GM19455 (cell line): ENCODE measurements around the gene RAB44.

Experiments
- ATAC-seq: cut with Tn5 transposase; IDR thresholded peaks from one replicate; pipeline ENCODE4 v1.9.1; 2021; ENCODE audit not compliant: unreplicated experiment

Gene RAB44

DNA sequence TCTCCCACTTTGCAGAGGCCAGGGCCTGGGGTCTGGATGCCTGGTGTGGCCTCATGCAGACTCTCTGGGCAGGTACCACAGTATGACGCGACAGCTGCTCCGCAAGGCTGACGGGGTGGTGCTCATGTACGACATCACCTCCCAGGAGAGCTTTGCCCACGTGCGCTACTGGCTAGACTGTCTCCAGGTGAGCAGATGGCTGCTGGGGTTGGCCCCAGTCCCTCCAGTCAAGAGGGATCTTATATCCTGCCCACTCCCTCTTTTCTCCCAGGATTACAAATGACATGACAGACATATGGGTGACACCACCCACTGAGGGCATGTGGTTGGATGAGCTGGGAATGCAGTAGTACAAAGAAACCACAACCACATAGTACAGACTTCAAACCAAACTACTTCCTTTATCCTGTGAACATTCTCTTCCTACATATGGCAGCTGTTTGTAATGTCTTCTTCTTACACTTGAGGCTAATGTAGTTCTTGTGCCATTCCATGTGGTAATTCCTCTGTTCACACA, 29.9 kb downstream of the RAB44 start:
- ATAC-seq = no peak

DNA sequence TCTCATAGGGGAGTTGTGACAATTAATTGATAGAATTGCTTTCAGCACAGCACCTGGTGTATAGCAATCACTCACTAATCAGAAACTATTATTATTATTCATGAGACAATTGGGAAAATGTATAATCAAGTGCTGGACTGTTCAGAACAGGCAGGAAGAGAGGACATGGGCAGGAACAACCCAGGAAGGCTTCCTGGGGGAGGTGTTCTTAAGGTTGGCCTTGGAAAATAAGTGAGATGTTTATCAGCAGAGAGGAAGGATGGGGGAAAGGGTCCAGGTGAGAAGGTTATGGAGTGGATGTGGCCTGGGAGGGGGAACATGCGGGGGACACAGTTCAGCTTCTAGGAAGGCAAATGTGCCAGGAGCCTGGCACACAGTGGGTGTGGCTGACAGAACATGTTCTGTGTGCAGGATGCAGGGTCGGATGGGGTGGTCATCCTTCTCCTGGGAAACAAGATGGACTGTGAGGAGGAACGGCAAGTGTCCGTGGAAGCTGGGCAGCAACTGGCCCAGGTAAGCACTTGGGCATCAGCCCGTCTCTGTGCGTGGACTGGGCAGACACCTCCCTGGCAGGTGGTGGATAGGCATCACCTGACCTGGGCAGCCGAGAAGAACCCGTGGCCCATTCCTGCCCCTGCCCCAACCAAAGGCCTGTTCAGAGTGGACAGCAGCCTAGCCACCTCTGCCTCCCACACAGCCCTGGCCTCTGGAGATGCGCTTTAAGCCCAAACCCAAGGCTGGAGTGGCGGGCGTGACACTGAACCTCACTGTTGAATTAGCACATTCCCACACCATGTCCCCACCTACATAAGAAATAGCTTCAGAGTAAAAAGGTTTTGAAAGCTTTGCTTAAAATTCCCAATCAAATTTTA, 30.9 kb downstream of the RAB44 start:
- no peak for ATAC-seq

DNA sequence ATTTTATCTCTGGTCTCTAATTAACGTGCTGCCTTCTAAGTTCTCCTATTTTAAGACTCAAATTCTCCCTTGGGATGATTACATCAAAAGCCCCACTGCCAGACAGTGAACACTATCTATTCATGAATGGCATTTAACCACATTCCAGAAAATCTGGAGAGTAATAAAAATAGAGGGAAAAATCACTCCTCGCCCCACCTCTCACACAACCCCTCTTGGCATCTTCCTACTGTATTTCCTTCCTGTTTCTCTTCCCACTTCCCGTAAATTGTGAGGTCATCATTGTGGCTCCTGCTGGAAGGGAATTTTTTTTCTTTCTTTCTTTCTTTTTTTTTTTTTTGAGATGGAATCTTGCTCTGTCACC, 31.5 kb downstream of the RAB44 start:
- no peak for ATAC-seq

DNA sequence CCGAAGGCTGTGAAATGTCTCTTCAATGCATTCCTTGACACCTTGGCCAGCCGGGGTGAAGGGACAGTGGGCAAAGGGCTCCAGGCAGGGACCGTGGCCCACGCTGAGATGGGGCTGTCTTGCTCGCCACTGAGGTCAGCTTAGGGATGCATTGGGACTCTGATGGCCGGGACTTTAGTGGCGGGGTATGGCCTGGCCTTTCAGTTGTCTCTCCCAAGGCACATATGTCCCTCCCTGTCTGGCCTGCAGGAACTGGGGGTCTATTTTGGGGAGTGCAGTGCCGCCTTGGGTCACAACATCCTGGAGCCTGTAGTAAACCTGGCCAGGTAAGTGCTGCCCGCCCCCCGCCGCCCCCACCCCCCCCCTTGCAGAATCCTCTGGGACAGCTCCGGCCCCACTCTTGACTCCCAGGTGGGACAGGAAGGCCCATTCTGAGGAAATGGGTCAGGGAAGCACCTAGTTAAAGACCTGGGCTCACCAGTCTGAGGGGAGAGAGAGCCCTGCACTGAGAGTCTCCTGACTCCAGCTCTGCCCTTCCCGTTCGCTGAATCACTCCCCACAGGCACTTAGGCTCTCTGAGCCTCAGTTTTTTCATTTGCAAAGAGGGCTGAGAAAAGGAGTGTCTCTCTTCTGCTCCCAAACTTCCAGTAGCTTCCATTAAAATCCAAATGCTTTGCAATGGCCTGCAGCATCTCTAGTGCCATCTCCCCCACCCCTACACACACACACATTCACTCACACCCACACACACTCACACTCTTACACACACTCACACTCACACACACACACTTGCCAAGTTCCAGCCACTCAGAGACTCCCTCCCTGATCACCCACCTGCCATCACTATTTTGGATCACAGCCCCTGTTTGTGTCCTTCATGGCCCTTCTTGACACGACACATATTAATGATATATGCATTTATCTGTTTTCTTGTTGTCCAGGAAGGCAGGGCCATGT, 33.1 kb downstream of the RAB44 start:
- ATAC-seq = no peak

DNA sequence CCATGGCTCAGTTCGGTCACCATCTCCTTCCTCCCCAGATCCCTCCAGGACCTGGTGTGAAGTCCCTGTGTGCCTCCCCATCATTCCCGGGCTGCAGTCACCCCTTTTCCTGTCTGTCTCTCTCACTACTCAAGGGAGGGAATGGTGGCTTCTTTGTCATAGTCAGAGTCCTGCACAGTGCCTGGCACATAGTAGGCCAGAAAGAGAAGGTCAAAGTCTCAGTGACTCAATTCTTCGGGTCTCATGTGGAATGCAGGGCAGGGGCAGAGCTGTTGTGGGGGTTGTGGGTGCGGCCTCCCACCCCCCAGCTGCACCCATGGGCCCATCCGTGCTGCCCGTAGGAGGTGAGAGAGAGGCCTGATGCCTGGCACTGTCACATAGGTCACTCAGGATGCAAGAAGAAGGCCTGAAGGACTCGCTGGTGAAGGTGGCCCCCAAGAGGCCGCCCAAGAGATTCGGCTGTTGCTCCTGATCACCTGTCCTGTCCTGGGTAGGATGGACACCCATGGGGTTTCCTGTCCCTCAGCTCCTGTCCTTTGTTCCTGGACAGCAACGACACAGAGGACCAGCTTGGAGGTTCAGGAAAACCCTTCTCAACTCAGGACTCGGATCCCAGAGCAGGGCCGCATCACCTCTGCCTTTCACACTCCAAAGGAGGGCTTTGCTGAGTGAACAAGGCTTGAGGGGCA, 34.1 kb downstream of the RAB44 start:
- ATAC-seq = no peak

DNA sequence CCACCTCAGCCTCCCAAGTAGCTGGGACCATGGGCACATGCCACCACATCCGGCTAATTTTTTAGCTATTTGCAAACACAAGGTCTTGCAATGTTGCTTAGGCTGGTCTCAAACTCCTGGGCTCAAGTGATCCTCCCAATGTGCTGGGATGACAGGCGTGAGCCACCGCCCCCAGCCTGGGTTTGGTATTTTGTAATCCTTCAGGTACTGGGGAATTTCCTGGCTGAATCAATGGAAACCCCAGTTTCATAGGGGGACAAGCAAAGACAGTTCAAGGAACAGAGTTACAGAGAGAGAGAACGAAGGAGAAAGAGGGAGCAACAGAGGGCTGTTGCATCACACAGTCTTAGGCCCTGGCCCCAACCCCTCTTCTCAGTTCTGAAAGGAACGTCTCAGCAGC, 35.7 kb downstream of the RAB44 start:
- ATAC-seq = no peak

DNA sequence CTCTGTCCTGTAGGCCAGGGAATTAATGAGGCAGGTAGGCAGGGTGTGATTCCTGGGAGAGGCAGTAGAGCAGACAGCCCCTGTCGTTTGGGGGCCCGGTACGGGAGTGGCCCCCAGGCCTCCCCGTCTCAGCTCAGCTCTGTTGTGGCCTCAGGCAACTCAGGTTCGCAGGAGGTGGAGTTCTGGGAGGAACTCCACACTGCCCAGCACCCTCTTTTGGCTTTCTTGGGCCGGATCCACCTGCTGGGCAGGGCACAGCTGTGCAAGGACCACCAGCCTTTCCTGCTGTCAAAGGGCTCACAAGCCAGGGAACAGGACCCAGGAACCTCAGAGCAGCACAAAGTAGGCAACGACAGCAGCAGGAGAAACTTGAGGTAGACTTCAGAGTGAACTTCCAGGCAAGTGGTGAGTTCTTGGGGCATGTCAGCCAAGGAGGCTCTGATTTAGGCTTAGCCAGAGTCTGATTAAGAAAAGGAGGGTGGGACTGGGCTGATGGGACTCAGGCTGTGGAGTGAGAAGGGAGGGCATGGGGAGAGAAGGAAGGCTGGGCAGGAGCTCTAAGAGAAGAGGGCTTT, 36.9 kb downstream of the RAB44 start:
- ATAC-seq = no peak

DNA sequence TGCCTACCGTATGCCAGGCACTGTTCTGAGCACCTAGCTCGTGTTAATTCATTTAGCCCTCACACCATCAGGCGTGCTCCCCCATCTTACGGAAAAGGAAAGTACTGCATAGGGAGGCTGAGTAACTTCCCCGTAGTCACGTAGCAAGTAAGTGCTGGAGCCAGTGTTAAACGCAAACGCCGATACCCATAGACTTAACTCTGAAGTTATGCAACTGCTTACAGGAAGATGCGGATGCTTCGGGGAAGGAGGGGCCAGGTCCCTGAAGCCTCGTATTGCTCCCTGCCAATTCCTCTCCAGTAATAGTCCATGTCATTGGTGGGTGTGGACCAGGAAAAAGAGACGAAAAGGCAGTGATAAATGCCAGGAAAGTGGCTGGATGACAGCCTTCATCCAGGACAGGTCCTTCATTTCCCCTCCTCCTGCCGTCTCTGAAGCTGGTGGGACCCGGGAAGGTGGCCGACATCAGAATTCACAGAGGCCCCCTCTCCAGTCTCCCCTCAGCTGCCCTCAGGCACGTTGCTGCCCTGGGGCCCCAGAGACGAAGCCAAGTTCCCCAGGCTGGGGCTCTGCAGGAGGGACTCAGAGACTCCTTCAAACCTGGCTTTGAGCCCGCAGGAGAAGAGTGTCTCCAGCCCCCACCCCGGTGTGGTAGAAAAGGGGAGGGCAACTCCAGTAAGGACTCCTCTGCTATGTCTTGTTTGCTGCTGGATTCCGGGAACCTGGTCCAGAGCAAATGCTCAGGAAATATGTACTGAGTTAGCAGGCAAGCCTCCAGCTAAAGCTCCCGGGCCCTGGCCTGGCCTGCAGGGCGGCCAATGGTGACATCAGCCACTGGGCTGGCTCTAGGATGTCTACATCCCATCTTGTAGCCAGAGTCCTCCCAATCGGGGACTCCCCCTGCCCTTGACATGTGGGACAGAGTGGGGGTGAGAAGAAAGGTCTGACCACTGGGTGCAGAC, 37.8 kb downstream of the RAB44 start:
- no peak for ATAC-seq

DNA sequence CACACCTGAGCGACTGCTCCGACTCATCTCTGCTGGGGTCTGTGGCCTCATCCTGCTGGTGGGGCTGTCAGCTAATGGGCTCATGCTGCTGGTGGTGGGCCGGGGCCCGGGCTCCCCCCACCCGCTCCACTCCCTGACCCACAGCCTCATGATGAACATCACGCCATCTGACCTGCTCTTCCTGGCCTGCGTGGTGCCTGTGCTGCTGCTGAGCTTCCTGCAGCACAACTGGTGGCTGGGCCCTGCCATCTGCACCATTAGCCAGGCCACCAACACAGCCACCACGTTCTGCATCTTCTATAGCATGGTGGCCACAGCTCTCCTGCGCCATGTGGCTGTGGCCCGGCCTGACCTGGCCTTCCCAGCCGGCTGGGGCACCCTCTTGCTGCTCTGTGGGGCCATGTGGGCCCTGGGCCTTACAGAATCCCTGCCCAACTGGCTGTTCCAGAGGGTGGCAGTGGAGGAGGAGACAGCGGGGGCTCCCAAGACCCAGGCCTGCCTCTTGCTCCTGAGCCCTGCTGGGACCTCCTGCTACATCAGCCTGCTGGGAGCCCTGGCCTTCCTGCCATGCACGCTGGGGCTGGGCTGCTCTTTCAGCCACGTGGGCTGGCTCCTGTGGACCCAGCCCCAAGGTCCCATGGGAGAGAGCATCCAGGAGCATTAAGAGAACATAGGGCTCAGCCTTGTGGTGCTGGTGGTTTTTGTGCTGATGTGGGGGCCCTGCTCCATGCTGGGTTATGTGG, 39.6 kb downstream of the RAB44 start:
- ATAC-seq = no peak

DNA sequence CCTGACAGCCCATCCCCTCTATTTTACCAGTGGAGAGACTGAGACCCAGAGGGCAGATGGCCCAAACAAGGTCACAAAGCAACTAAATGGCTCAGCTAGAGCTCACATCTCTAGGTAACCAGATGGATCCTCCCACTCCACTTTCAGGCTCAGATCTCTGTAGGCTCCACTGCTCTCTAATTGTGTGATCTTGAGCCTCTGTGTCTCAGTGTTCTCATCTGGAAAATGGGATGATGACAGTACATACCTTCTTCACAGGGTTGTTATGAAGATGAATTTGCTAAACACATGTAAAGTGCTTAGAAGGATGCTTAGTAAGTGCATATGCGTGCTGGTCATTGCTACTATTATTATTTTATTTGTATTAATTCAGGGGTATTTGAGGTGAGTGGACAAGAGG, 40.5 kb downstream of the RAB44 start:
- ATAC-seq = no peak

DNA sequence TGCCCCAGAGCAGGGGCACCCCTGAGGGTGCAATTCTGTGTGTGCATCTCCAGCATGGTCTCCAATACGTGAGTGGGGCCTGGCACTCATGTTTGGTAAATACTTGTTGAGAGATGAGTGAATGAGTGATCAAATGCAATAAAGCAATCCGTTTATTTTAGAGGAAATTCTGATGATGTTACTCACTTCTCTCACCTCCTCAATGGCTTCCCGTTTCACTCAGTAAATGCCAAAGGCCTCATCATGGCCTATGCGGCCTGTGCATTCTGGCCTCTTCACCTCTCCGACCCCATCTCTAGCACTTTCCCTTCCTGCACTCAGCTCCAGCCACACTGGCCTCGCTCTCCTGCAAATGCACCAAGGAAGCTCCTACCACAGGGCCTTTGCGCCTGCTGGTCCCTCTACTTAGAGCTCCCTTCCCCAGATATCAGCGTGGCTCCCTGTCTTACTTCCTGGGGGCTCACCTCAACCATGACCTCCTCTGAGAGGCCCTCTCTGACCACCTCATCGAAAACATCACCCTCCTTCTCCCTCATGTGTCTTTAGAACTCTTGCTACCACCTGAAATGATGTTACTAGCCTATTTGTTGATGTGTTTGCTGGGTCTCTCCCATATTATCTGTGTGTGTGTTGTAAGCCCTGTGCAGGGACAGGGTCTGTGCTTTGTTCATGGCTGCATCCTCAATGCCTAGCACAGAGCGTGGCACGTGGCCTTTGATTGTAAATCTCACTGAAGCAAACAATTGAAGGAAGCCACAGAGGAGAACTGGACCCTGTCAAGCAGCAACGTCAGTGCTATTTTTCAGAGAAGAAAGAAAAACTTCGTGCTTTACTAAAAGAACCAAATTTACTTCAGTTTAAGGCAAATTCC, 42.6 kb downstream of the RAB44 start:
- ATAC-seq = no peak

DNA sequence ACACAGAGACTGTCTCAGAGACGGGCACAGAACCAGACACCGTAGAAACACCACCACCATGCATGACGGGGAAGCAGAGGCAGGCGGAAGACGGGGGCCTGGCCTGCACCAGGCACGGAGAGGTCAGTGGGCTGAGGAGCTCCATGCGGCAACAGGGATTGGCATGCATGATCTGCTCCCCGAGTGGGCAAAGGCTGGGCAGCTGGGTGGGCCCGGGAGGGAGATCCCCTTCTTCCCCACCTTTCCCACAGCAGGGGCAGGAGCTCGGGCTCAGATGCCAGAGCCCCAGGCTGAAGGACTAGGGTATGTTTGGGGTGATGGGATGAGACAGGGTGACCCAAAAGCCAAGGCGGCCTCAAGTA, 43.2 kb downstream of the RAB44 start:
- no peak for ATAC-seq

DNA sequence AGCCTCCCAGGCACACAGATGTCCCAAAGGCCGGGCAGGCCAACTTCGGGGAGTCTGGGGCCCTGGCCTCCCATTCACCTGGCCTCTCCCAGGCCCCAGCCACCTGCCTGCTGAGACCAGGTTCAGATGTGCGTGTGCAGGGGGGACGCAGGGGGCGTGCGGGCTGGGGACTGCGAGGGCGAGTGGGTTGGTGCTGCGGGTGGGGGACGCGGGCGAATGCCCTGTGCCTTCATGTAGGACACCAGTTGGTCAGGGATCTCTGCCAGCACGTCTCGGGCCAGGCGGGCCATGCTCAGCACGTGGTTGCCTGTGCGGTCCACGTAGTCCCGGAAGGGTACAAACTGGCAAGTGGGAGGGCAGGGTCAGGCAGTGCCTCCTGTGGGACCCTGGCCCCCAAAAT, 44.5 kb downstream of the RAB44 start:
- ATAC-seq = no peak

DNA sequence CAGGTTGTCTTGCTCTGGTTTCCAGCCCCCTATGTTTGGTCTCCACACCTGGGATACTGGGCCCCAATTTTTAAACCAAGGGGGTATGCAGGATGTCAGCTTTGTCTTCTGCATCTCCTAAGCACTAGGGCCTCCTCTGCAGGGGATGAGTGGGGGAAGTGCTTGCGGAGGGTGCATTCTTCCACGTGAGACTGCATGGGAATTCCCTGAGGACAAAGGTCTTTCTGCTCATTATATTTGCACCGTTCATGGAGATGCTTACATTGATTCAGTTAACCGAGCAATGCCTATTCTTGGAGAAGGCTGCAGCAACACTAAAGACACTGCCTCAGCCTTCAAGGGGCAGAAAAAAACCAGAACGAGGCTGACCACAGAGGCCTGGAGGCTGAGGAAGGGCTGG, 45.4 kb downstream of the RAB44 start:
- no peak for ATAC-seq

DNA sequence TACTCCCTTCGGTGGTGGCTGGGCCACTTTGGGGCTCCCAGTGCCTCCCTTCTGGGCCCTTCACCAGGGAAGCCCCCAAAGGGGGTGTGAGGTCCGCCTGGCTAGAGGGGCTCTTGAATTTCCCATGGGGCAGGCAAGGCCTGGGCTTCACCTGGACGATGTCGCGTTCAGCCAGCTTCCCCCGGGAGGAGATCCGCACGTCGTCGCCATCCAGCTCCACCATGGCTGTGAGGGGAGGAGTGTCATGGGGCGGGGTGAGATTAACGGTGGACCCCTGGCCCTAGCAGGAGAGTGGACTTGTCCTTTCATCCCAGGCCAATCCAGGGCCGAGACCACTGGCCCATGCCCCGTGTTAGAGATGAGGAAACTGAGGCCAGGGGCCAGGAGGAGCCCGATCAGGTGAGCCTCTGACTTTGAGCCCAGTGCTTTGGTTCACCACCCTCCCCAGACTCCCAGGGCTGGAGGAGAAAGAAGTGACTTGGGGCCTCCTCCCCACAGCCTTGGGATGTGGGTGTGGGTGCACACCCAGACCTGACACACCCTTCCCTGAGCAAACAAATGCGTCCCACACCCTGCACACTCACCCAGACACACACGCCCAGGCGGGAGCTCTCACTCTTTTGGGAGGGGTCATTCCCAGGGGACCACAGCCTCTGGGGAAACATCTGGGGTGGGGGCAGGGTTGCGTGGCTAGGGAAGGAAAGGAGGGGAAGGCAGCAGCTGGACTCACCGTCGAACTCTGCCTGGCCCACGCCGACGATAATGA, 46.1 kb downstream of the RAB44 start:
- no peak for ATAC-seq

DNA sequence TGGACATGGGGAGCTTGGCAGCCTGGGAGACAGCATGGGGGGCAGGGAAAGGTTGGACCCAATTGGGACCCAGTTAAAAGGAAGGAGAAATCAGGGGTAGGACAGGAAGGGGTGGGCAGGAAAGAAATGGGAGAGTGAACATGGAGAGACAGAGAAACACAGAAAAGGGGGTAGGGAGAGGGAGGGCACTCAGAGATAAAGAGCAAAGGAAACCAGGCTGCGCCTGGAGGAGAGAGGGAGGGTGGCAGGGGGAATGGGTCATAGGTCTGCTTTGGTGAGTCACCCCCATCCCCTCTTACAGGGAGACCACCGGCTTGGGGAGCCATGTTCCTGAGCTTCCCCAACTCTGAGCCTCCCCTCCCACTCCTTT, 46.7 kb downstream of the RAB44 start:
- ATAC-seq = no peak

DNA sequence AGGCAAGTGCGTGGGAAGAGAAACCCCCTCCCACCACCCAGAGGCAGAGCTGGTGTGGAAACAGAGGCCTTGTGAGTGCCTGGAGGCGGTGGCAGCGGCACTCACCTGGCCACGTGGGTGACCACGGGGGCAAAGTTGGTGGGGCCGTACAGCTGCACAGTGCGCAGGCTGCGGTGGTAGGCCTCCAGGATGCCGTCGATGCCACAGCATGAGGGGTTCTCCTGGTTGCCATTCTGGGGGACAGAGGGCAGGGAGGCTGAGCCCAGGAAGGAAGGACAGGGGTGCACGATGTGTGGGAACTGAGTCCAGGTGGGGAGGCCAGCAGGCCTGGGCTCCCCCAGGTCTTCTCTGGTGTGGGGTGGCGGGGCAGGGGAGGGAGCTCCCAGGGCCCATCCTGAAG, 47.7 kb downstream of the RAB44 start:
- ATAC-seq = no peak

DNA sequence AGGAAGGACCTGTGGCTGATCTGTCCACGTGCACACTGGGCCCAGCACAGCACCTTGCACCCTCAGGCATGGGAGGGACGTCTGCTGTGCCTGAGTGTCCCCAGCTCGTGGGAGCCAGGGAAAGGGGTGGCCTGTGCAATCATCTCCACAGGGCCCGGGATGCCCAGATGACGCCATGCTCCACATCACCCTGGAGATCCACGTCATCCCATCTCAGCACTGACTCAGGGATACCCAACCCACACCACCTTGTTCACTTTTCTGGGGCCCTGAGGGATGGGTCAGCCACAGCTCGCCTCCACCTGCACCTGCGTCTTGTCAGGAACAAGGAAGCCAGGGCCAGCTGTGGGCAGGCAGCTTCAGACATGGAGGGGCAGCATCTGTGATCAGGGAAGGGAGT, 48.2 kb downstream of the RAB44 start:
- no peak for ATAC-seq
